Measurements from ENCODE around the gene STX5. TPM values are rescaled to one million over a fixed set of nuclear protein-coding genes. Genes with fewer than 3 reads are reported as not detected.
"Not testable (repeated sequence)": the region's sequence is repeated elsewhere in the genome, so short reads cannot be mapped to it uniquely, and the experiment has no call there.

Gene STX5
- total and polyA plus RNA-seq, 9 of the 15 experiments (the other 6 are each of a cell fraction or from before 2014, with no cell fraction given): 2.8 to 28.6 (median 23.7) TPM

DNA sequence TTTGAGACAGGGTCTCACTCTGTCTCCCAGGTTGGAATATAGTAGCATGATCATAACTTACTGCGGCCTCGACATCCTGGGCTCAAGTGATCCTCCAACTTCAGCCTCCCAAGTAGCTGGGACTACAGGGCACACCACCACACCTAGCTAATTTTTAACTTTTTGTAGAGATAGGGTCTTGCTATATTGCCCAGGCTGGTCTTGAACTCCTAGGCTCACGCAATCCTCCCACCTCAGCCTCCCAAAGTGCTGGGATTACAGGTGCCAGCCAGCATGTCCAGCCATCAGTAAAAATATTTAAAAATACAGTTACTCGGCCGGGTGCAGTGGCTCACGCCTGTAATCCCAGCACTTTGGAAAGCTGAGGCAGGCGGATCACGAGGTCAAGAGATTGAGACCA lies 3.7 kb downstream of the STX5 start:
- Histone ChIP-seq H3K36me3 (ENCODE audit: control insufficient read depth, insufficient read depth, low read length) (peaks cover 60% of the 10 kb centered on the region), H3K4me1 (replicated peaks in 1 of 2; ENCODE audit: control insufficient read depth in 2 of 2, insufficient read depth in 2 of 2, low read length in 2 of 2) (peaks cover 7 to 12% of the 10 kb centered on the region in 2 experiments; a peak in 4 of 5 replicates), H3K79me2 (ENCODE audit: control insufficient read depth, insufficient read depth, low read length) (peaks cover 37% of the 10 kb centered on the region)
- H4K20me1 ChIP-seq (replicated peaks; ENCODE audit: control insufficient read depth, insufficient read depth, low read length); CTCF ChIA-PET (ENCODE audit: low intra/inter-chr PET ratio); H2AFZ ChIP-seq (ENCODE audit: low read depth, low read length); H3K4me2 ChIP-seq (ENCODE audit: insufficient read depth, low read length); in situ Hi-C loops (cut with MboI); DNase-seq (ENCODE audit: extremely low read depth in 1 of 4, low spot score in 3 of 4); H3K4me3 ChIP-seq; BruUV-seq (replicated peaks); H3K27me3 ChIP-seq (ENCODE audit: control insufficient read depth in 2 of 2, insufficient read depth in 2 of 2, low read length in 2 of 2); intact Hi-C loops (cut with micrococcal nuclease); H3K9me1 ChIP-seq (ENCODE audit: control insufficient read depth, insufficient read depth, low read length); ATAC-seq; H3K27ac ChIP-seq (ENCODE audit: extremely low read depth, low read depth, low read length); H3K9me3 ChIP-seq (replicated peaks; ENCODE audit: control insufficient read depth, insufficient read depth, low read depth, low read length); FAIRE-seq; H3K9ac ChIP-seq (ENCODE audit: insufficient read depth in 1 of 2, low read depth in 2 of 2, low read length in 2 of 2): not testable (repeated sequence)
- POLR2A ChIA-PET: interaction anchor here (0.7 to 4.9 kb wide), 7 partner anchors 8 to 55 kb away, joined by 3 to 70 read pairs (median 11); partner anchors contain the start of gene WDR74
- 93% methylated on average over 8 of the region's 8 CpGs for WGBS (ENCODE audit: insufficient coverage, low coverage, missing lambda C conversion rate)

DNA sequence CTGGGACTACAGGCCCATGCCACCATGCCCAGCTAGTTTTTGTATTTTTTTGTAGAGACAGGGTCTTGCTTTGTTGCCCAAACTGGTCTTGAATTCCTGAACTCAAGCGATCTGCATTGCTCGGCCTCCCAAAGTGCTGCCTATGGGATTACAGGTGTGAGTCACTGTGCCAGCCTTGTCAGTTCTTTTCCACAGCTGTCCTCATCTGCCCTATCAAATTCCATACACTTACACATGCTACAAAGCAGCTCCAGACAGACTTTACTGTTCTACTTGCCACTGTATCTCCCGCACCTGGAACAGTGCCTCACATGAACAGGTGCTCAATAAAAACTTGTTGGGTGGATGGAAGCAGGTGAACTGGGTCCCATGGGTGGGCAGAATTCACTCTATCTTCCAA lies 8.2 kb downstream of the STX5 start:
- Histone ChIP-seq H3K4me3 (no peak overlapping the region), H3K9ac (ENCODE audit: insufficient read depth in 1 of 2, low read depth in 2 of 2, low read length in 2 of 2) (no peak overlapping the region), H3K4me2 (ENCODE audit: insufficient read depth, low read length) (no peak overlapping the region), H2AFZ (ENCODE audit: low read depth, low read length) (no peak overlapping the region), H4K20me1 (replicated peaks; ENCODE audit: control insufficient read depth, insufficient read depth, low read length) (no peaks in the 10 kb centered on the region), H3K27ac (ENCODE audit: extremely low read depth, low read depth, low read length) (no peak overlapping the region), H3K27me3 (ENCODE audit: control insufficient read depth in 2 of 2, insufficient read depth in 2 of 2, low read length in 2 of 2) (no peaks in the 10 kb centered on the region), H3K79me2 (ENCODE audit: control insufficient read depth, insufficient read depth, low read length) (peaks cover 11% of the 10 kb centered on the region; the same call in 2 of the 3 replicates), H3K9me1 (ENCODE audit: control insufficient read depth, insufficient read depth, low read length) (no peaks in the 10 kb centered on the region), H3K4me1 (replicated peaks in 1 of 2; ENCODE audit: control insufficient read depth in 2 of 2, insufficient read depth in 2 of 2, low read length in 2 of 2) (no peaks in the 10 kb centered on the region), H3K36me3 (ENCODE audit: control insufficient read depth, insufficient read depth, low read length) (peaks cover 72% of the 10 kb centered on the region), H3K9me3 (replicated peaks; ENCODE audit: control insufficient read depth, insufficient read depth, low read depth, low read length) (no peaks in the 10 kb centered on the region)
- WGBS (ENCODE audit: insufficient coverage, low coverage, missing lambda C conversion rate): 80% methylated on average over 3 of the region's 3 CpGs
- ATAC-seq (no peak), DNase-seq (ENCODE audit: extremely low read depth in 1 of 4, low spot score in 3 of 4) (peak in 1 of 4 experiments; percentile 4), FAIRE-seq (no peak)
- POLR2A ChIA-PET: interaction anchor here (0.7 to 1.8 kb wide), 8 partner anchors 8 to 57 kb away, joined by 3 to 14 read pairs (median 4); partner anchors contain the start of genes NXF1 and SLC3A2
- intact Hi-C loops (cut with micrococcal nuclease): no loop called here
- CTCF ChIA-PET (ENCODE audit: low intra/inter-chr PET ratio): no interaction called here
- no TSS peak for BruUV-seq (replicated peaks)
- in situ Hi-C loops (cut with MboI): no loop called here
- no peak for TF ChIP-seq ZBTB8A (IDR thresholded peaks at IDR 0.05; ENCODE audit: partially characterized antibody)
- no peak for TF ChIP-seq EP400 (IDR thresholded peaks at IDR 0.05)
- TF ChIP-seq, protein P1, sequence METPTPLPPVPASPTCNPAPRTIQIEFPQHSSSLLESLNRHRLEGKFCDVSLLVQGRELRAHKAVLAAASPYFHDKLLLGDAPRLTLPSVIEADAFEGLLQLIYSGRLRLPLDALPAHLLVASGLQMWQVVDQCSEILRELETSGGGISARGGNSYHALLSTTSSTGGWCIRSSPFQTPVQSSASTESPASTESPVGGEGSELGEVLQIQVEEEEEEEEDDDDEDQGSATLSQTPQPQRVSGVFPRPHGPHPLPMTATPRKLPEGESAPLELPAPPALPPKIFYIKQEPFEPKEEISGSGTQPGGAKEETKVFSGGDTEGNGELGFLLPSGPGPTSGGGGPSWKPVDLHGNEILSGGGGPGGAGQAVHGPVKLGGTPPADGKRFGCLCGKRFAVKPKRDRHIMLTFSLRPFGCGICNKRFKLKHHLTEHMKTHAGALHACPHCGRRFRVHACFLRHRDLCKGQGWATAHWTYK (CRISPR knock-in tag; IDR thresholded peaks at IDR 0.05): no peak
- TF ChIP-seq, protein P2, sequence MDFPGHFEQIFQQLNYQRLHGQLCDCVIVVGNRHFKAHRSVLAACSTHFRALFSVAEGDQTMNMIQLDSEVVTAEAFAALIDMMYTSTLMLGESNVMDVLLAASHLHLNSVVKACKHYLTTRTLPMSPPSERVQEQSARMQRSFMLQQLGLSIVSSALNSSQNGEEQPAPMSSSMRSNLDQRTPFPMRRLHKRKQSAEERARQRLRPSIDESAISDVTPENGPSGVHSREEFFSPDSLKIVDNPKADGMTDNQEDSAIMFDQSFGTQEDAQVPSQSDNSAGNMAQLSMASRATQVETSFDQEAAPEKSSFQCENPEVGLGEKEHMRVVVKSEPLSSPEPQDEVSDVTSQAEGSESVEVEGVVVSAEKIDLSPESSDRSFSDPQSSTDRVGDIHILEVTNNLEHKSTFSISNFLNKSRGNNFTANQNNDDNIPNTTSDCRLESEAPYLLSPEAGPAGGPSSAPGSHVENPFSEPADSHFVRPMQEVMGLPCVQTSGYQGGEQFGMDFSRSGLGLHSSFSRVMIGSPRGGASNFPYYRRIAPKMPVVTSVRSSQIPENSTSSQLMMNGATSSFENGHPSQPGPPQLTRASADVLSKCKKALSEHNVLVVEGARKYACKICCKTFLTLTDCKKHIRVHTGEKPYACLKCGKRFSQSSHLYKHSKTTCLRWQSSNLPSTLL (IDR thresholded peaks at IDR 0.05): no peak
- TF ChIP-seq HNRNPL (IDR thresholded peaks at IDR 0.05; ENCODE audit: low read depth, low read length): no peak
- no peak for TF ChIP-seq FOXA3 (CRISPR knock-in tag; conservative IDR thresholded peaks at IDR 0.05 in 1 of 2, IDR thresholded peaks at IDR 0.05 in 1 of 2)
- TF ChIP-seq, protein P3, sequence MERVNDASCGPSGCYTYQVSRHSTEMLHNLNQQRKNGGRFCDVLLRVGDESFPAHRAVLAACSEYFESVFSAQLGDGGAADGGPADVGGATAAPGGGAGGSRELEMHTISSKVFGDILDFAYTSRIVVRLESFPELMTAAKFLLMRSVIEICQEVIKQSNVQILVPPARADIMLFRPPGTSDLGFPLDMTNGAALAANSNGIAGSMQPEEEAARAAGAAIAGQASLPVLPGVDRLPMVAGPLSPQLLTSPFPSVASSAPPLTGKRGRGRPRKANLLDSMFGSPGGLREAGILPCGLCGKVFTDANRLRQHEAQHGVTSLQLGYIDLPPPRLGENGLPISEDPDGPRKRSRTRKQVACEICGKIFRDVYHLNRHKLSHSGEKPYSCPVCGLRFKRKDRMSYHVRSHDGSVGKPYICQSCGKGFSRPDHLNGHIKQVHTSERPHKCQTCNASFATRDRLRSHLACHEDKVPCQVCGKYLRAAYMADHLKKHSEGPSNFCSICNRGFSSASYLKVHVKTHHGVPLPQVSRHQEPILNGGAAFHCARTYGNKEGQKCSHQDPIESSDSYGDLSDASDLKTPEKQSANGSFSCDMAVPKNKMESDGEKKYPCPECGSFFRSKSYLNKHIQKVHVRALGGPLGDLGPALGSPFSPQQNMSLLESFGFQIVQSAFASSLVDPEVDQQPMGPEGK (CRISPR knock-in tag; IDR thresholded peaks at IDR 0.05; ENCODE audit: borderline replicate concordance): no peak
- TF ChIP-seq IRF2 (CRISPR knock-in tag; IDR thresholded peaks at IDR 0.05): no peak
- no peak for TF ChIP-seq CCAR2 (IDR thresholded peaks at IDR 0.05; ENCODE audit: low read depth, low read length)
- no peak for TF ChIP-seq KLF1 (tag; IDR thresholded peaks at IDR 0.05)

All from K562 (cell line).